ENCODE measurements around the gene ALDH1L1.

ALDH1L1 gene

DNA sequence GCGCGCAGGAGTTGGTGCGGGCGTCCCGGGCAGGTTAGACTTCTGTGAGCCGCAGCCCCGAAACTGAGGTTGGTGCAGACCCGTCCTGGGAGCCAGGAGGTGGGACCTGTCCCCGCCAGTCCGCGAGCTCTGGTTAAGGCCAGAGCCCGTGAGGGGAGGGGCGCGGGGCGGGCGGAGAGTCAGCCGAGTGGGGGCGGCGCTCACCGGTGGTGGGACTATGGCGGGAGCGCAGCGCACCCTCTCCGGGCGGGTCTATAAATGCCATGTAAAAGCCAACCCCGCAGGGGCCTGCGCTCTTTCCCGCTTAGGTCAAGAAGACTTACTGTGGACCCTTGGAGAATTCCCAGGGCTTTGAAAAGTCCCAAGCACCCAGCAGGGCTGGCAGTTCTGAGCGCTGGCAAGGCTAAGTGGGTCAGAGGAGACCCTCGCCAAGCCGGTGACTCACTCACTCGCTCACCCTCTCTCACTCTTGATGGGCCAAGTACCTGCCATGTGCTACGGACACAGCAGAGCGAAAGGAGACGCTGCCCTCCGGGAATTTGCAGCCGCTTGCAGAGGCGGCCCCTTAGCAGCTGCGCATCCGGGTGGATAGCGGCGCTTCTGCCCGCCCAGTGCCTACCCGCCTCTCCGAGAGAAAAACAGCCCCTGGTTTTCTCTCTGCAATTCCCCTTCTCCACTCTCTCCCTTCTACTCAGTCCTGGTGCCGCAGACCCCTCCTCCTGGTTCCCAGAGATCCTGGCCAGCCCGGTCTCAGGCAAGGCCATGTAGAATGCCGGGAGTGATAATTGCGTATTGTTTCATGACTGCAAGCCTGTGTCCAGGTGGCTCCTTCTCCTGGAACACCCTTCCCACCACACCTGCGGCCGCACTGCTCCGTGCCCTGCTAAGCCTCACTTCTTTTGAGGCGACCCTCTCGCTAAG, at the start of gene ALDH1L1:
TSS of gene ALDH1L1 (minus strand) at position 110 of the 921 bp plus-strand sequence. CDS start 19,607 bp downstream, outside the sequence.
- no peak for DNase-seq (ENCODE audit: low read depth, low spot score)

DNA sequence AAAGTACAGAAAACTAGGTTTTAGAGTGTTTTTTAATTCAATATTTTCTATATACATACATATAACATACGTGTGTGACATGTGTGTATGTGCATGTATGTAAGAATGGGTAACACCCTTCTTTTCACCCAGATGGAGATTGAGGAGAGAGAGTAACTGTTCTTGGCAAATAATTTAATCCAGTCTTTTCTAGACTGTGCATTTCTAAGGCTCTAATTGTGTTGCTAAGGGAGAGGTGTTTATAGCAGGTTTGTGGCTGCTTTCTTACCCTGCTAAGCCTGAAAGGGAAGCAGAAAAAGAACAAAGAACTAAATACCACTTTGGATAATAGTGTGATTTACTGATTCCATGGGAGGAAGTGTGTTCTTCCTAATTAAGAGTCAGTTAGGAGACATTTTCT, 46.0 kb upstream of the ALDH1L1 start:
- TF ChIP-seq, protein P1, sequence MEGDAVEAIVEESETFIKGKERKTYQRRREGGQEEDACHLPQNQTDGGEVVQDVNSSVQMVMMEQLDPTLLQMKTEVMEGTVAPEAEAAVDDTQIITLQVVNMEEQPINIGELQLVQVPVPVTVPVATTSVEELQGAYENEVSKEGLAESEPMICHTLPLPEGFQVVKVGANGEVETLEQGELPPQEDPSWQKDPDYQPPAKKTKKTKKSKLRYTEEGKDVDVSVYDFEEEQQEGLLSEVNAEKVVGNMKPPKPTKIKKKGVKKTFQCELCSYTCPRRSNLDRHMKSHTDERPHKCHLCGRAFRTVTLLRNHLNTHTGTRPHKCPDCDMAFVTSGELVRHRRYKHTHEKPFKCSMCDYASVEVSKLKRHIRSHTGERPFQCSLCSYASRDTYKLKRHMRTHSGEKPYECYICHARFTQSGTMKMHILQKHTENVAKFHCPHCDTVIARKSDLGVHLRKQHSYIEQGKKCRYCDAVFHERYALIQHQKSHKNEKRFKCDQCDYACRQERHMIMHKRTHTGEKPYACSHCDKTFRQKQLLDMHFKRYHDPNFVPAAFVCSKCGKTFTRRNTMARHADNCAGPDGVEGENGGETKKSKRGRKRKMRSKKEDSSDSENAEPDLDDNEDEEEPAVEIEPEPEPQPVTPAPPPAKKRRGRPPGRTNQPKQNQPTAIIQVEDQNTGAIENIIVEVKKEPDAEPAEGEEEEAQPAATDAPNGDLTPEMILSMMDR (IDR thresholded peaks at IDR 0.05; ENCODE audit: insufficient read depth, low read length, missing control alignments) = no peak
- DNase-seq (ENCODE audit: low read depth, low spot score) = no peak
- no peak overlapping the region for H3K4me3 ChIP-seq (ENCODE audit: low read depth, low read length)
- ChIA-PET POLR2A (no interaction called here), CTCF (interaction anchor here (1.6 kb wide), 1 partner anchor 18 kb away, joined by 7 read pairs; no protein-coding TSS in a partner anchor)

More for the DNA sequence above, at the start of gene ALDH1L1:
- TF ChIP-seq, protein P1 (IDR thresholded peaks at IDR 0.05; ENCODE audit: insufficient read depth, low read length, missing control alignments) = no peak
- CTCF ChIA-PET = interaction anchor here (2.0 kb wide), 1 partner anchor 17 kb away, joined by 11 read pairs; no protein-coding TSS in a partner anchor
- H3K4me3 ChIP-seq (ENCODE audit: low read depth, low read length) = peak within 1 kb of the TSS; percentile 50
- POLR2A ChIA-PET = no interaction called here

DNA sequence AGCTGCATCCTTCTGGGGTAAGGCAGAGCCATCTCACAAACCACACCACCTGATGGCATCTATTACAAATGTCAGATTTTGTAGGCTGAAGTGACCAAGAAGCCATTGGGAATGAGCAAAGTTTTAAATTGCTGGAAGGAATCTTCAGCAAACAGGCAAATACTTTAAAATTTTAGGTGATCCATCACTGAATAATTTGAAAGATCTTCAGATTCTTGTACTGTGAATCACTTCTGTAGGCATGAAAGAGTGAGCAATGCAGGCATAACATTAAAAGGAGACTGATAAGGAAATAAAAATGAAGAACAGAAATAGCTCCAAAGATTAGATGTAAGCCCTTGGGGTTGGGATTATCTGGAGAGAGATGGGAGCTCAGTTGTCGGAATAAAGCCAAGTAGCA, 36.0 kb upstream of the ALDH1L1 start:
- CTCF ChIA-PET = interaction anchor here (1.1 to 2.6 kb wide), 3 partner anchors 14 to 176 kb away, joined by 3 to 20 read pairs (median 3); no protein-coding TSS in a partner anchor
- DNase-seq (ENCODE audit: low read depth, low spot score) = peak; percentile 17
- no peak overlapping the region for H3K4me3 ChIP-seq (ENCODE audit: low read depth, low read length)
- POLR2A ChIA-PET = no interaction called here
- TF ChIP-seq, protein P1 (IDR thresholded peaks at IDR 0.05; ENCODE audit: insufficient read depth, low read length, missing control alignments) = no peak

DNA sequence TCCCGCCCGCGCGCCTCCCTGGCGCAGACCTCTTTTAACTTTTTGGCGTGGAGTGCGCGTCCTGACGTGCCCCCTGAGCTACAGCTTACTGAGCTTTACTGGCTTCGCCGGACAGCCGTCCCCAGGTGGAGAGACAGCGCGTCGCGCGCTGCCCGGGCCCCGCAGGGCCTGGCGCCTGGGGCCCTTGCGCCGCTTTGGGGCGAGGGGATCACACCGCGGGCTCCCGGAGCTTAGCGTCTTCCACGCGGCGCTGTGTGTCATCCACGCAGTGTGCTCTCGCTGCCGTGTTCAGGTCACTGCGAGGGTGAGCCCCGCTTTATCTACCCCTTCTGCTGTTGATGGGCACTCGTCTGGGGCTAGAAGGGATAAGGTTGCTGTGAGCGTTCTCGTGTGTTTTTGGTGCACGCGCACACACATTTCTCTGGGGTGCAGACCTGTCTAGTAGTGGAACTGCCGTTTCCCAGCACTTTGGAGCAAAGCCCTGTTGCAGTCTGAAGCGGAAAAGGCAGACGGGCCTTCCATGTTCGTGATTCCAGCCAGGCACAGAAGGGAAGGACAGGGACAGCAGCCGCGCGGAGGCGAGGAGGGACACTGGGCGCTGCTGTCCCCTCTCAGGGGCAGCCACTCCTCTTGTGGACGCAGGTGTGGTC, 33.1 kb upstream of the ALDH1L1 start:
- TF ChIP-seq, protein P1 (IDR thresholded peaks at IDR 0.05; ENCODE audit: insufficient read depth, low read length, missing control alignments) = no peak
- ChIA-PET CTCF (interaction anchor here (1.0 to 8.6 kb wide), 7 partner anchors 9 to 258 kb away, joined by 3 to 76 read pairs (median 4); no protein-coding TSS in a partner anchor), POLR2A (no interaction called here)
- peak overlapping the region; percentile 29 for H3K4me3 ChIP-seq (ENCODE audit: low read depth, low read length)
- no peak for DNase-seq (ENCODE audit: low read depth, low spot score)

DNA sequence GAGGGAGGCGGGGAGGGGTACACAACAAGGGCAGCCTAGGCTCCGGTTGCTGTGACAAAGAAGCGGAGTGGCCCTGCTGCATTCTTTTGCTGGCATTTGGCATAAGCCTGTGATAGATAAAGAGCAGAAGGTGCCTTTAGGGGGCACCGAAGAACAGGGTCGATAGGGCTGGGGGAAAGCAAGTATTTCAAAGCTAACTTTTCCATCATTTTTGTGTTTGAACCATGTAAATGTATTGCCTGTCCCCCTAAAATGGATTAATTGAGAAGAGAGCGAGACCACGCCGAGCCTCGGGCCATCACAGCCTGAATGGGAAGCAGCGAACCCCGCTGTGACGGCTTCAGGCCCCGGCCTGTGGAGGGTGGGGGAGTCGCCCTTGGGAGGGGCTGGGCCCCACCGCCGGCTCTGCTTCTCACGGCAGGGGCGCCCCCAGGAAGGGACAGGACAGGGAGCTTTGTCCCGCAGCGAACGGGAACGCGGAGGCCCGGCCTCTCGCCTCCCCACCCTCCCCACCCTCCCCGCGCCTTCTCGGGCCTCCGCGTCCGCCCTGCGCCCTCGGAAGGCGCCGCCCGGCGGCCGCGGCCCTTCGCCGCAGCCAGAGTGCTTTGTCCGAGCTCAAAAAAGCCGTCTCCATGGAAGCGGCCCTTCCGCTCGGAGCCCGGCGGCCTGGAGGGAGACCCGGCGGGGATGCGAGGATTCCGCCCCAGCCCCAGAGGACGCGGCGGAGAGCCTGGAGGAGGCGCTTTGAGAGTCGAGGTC, 32.4 kb upstream of the ALDH1L1 start:
- ChIA-PET POLR2A (no interaction called here), CTCF (interaction anchor here (0.6 to 8.6 kb wide), 8 partner anchors 9 to 259 kb away, joined by 3 to 76 read pairs (median 4); no protein-coding TSS in a partner anchor)
- peak overlapping the region; percentile 29 for H3K4me3 ChIP-seq (ENCODE audit: low read depth, low read length)
- no peak for DNase-seq (ENCODE audit: low read depth, low spot score)
- TF ChIP-seq, protein P1 (IDR thresholded peaks at IDR 0.05; ENCODE audit: insufficient read depth, low read length, missing control alignments) = peak; percentile 39
